ENCODE data around the gene LRP1. TPM values are rescaled to one million over a fixed set of nuclear protein-coding genes. Genes with fewer than 3 reads are reported as not detected.

Gene LRP1
- total RNA-seq, 1 experiment from 2014 or later, result 0.56 TPM

- no peaks in the 10 kb centered on the region for H3K36me3 ChIP-seq (ENCODE audit: insufficient read depth, low read length)
- H3K9ac ChIP-seq (ENCODE audit: low read length), result no peak overlapping the region
- H3K4me1 ChIP-seq (ENCODE audit: low read length), result no peaks in the 10 kb centered on the region
- no peak for DNase-seq
- no peak overlapping the region for H3K27ac ChIP-seq (ENCODE audit: low read length)
- H4K20me1 ChIP-seq (ENCODE audit: insufficient read depth, low read depth, low read length), result no peaks in the 10 kb centered on the region
- H3K9me3 ChIP-seq (ENCODE audit: low read length), result no peaks in the 10 kb centered on the region
- H2AFZ ChIP-seq (ENCODE audit: low read length), result no peak overlapping the region
- no peaks in the 10 kb centered on the region for H3K79me2 ChIP-seq (ENCODE audit: low read length)
- H3K4me3 ChIP-seq (ENCODE audit: low read length), result no peak overlapping the region
- H3K9me2 ChIP-seq (replicated peaks; ENCODE audit: insufficient read depth, low read length), result no peaks in the 10 kb centered on the region
- no peak overlapping the region for H3K4me2 ChIP-seq (ENCODE audit: low read depth, low read length, poor library complexity, severe bottlenecking)
- H3K27me3 ChIP-seq (ENCODE audit: low read length), result no peaks in the 10 kb centered on the region
These were observed 4.8 kb downstream of the LRP1 start for GRCh38 chr12:57133013-57133569.

DNA sequence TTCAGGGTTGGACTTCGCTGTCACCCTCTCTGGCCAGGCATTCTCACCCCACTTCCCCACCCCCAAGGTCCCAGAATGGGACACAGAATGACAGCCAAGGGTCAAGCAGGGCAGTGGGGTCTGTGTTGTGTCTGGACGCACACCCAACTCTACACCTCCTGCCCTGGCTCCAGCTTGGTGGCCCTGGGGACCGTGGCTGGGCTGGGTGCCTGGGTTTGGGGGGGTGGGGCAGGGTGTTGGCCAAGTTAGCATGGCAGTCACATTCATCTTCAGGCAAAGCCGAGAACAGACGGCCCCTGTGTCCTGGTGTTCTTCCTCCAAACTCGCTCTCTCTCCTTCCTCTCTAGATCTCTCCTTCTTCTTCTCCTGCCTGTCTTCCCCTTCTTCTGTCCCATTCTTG lies 5.6 kb downstream of the LRP1 start:
- no peaks in the 10 kb centered on the region for H3K36me3 ChIP-seq (ENCODE audit: insufficient read depth, low read length)
- H3K9me3 ChIP-seq (ENCODE audit: low read length), result no peaks in the 10 kb centered on the region
- H3K4me1 ChIP-seq (ENCODE audit: low read length), result no peaks in the 10 kb centered on the region
- no peak overlapping the region for H2AFZ ChIP-seq (ENCODE audit: low read length)
- no peak overlapping the region for H3K4me2 ChIP-seq (ENCODE audit: low read depth, low read length, poor library complexity, severe bottlenecking)
- H3K9me2 ChIP-seq (replicated peaks; ENCODE audit: insufficient read depth, low read length), result no peaks in the 10 kb centered on the region
- no peak overlapping the region for H3K27ac ChIP-seq (ENCODE audit: low read length)
- H3K9ac ChIP-seq (ENCODE audit: low read length), result no peak overlapping the region
- no peak for DNase-seq
- no peaks in the 10 kb centered on the region for H3K27me3 ChIP-seq (ENCODE audit: low read length)
- no peak overlapping the region for H3K4me3 ChIP-seq (ENCODE audit: low read length)
- H4K20me1 ChIP-seq (ENCODE audit: insufficient read depth, low read depth, low read length), result no peaks in the 10 kb centered on the region
- H3K79me2 ChIP-seq (ENCODE audit: low read length), result no peaks in the 10 kb centered on the region

- Histone ChIP-seq H3K36me3 (ENCODE audit: insufficient read depth, low read length) (no peaks in the 10 kb centered on the region), H4K20me1 (ENCODE audit: insufficient read depth, low read depth, low read length) (no peaks in the 10 kb centered on the region), H3K4me3 (ENCODE audit: low read length) (no peak overlapping the region), H3K27me3 (ENCODE audit: low read length) (no peaks in the 10 kb centered on the region), H3K79me2 (ENCODE audit: low read length) (no peaks in the 10 kb centered on the region), H3K9ac (ENCODE audit: low read length) (no peak overlapping the region), H2AFZ (ENCODE audit: low read length) (no peak overlapping the region), H3K9me2 (replicated peaks; ENCODE audit: insufficient read depth, low read length) (no peaks in the 10 kb centered on the region), H3K4me2 (ENCODE audit: low read depth, low read length, poor library complexity, severe bottlenecking) (no peak overlapping the region), H3K4me1 (ENCODE audit: low read length) (no peaks in the 10 kb centered on the region), H3K9me3 (ENCODE audit: low read length) (no peaks in the 10 kb centered on the region), H3K27ac (ENCODE audit: low read length) (no peak overlapping the region)
- no peak for DNase-seq
These were observed 6.7 kb downstream of the LRP1 start for GRCh38 chr12:57134949-57135348.

DNA sequence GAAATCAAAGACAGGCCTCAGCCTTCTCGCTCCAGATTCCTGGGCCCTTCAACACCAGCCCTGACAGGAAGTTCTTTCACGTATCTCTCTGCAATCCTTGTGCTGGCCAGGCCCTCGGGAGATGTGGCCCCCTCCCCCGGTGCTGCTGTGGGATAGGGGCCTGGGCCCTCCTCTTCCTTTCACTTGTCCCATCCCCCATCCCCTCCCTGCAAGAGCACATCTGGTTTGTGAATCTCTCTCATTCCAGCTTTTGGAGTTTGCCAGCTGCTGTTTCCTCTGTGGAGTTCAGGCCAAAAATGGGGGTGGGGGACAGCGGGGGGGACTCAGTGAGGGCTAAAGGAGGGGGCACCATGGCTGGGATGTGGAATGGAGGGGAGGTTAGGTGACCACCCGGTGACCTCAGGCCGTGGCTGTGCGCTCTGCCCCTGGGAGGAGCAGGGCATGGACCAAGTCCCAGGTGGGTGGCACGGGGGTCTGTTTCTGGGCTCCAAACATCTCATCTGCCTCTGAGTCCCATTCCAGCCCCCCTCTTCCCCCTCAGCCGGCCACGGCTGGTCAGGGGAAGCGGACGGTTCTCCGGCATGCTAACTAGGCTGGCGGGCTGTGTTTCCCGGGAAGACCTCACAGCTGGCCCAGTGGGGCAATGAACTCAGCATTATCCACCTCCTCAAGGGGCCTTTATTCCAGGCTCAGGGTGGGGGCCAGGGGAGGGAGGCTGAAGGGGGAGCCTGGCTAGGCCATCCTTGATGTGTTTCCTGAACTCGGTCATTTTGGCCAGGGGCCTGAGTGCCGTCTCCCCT lies 7.4 kb downstream of the LRP1 start:
- no peaks in the 10 kb centered on the region for H3K4me1 ChIP-seq (ENCODE audit: low read length)
- no peak overlapping the region for H3K9ac ChIP-seq (ENCODE audit: low read length)
- H3K4me3 ChIP-seq (ENCODE audit: low read length), result no peak overlapping the region
- H3K4me2 ChIP-seq (ENCODE audit: low read depth, low read length, poor library complexity, severe bottlenecking), result no peak overlapping the region
- DNase-seq, result no peak
- no peaks in the 10 kb centered on the region for H4K20me1 ChIP-seq (ENCODE audit: insufficient read depth, low read depth, low read length)
- H2AFZ ChIP-seq (ENCODE audit: low read length), result no peak overlapping the region
- H3K27ac ChIP-seq (ENCODE audit: low read length), result no peak overlapping the region
- H3K9me2 ChIP-seq (replicated peaks; ENCODE audit: insufficient read depth, low read length), result no peaks in the 10 kb centered on the region
- H3K79me2 ChIP-seq (ENCODE audit: low read length), result no peaks in the 10 kb centered on the region
- no peaks in the 10 kb centered on the region for H3K27me3 ChIP-seq (ENCODE audit: low read length)
- no peaks in the 10 kb centered on the region for H3K9me3 ChIP-seq (ENCODE audit: low read length)
- H3K36me3 ChIP-seq (ENCODE audit: insufficient read depth, low read length), result no peaks in the 10 kb centered on the region

- H3K4me1 ChIP-seq (ENCODE audit: low read length), result no peaks in the 10 kb centered on the region
- no peak overlapping the region for H3K4me3 ChIP-seq (ENCODE audit: low read length)
- no peaks in the 10 kb centered on the region for H4K20me1 ChIP-seq (ENCODE audit: insufficient read depth, low read depth, low read length)
- H3K9me3 ChIP-seq (ENCODE audit: low read length), result no peaks in the 10 kb centered on the region
- no peaks in the 10 kb centered on the region for H3K9me2 ChIP-seq (replicated peaks; ENCODE audit: insufficient read depth, low read length)
- H3K79me2 ChIP-seq (ENCODE audit: low read length), result no peaks in the 10 kb centered on the region
- no peak for DNase-seq
- no peak overlapping the region for H3K9ac ChIP-seq (ENCODE audit: low read length)
- H3K36me3 ChIP-seq (ENCODE audit: insufficient read depth, low read length), result no peaks in the 10 kb centered on the region
- H3K27ac ChIP-seq (ENCODE audit: low read length), result no peak overlapping the region
- no peaks in the 10 kb centered on the region for H3K27me3 ChIP-seq (ENCODE audit: low read length)
- no peak overlapping the region for H2AFZ ChIP-seq (ENCODE audit: low read length)
- H3K4me2 ChIP-seq (ENCODE audit: low read depth, low read length, poor library complexity, severe bottlenecking), result no peak overlapping the region
These were observed 10.4 kb downstream of the LRP1 start for GRCh38 chr12:57138526-57139272.

DNA sequence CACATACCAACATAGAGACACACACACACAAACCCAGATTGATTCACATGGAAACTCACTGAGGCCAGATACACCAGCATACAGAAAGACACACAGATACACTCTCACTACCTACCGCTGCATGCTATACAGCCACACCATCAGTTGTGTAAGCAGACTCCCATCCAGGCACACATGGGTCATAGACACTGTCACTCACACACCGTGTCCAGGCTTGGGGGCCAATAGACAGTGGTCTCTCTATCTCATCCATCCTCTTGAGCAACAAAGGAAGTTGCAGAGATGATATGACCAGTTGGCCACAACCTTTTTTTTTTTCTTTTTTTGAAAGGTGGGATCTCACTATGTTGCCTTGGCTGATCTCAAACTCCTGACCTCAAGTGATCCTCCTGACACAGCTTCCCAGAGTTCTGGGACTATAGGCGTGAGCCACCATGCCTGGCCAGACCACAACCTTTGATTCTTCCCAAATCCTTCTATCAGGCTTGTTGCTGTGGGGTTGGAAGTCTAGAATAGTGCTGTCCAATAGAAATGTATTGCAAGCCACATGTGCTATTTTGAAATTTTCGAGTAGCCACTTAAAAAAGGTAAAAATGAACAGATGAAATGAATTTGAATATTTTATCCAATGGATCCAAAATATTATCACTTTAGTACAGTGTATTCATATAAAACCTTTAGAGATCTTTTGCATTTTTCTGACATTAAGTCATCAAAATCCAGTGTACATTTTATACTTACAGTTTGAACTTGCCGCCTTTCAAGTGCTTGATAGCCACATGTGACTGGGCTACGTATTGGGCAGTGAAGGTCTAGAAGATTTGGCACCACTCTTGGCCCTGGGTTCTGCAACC lies 11.7 kb downstream of the LRP1 start:
- Histone ChIP-seq H3K27ac (ENCODE audit: low read length) (no peak overlapping the region), H3K79me2 (ENCODE audit: low read length) (no peaks in the 10 kb centered on the region), H3K4me1 (ENCODE audit: low read length) (no peaks in the 10 kb centered on the region), H3K4me2 (ENCODE audit: low read depth, low read length, poor library complexity, severe bottlenecking) (no peak overlapping the region), H3K27me3 (ENCODE audit: low read length) (no peaks in the 10 kb centered on the region), H3K9ac (ENCODE audit: low read length) (no peak overlapping the region), H3K9me3 (ENCODE audit: low read length) (no peaks in the 10 kb centered on the region), H3K36me3 (ENCODE audit: insufficient read depth, low read length) (no peaks in the 10 kb centered on the region), H2AFZ (ENCODE audit: low read length) (no peak overlapping the region), H3K9me2 (replicated peaks; ENCODE audit: insufficient read depth, low read length) (no peaks in the 10 kb centered on the region), H3K4me3 (ENCODE audit: low read length) (no peak overlapping the region), H4K20me1 (ENCODE audit: insufficient read depth, low read depth, low read length) (no peaks in the 10 kb centered on the region)
- DNase-seq, result no peak

- no peaks in the 10 kb centered on the region for H3K9me3 ChIP-seq (ENCODE audit: low read length)
- H3K4me1 ChIP-seq (ENCODE audit: low read length), result no peaks in the 10 kb centered on the region
- no peaks in the 10 kb centered on the region for H4K20me1 ChIP-seq (ENCODE audit: insufficient read depth, low read depth, low read length)
- H3K27ac ChIP-seq (ENCODE audit: low read length), result no peak overlapping the region
- H3K4me3 ChIP-seq (ENCODE audit: low read length), result no peak overlapping the region
- no peaks in the 10 kb centered on the region for H3K36me3 ChIP-seq (ENCODE audit: insufficient read depth, low read length)
- no peak overlapping the region for H3K9ac ChIP-seq (ENCODE audit: low read length)
- no peaks in the 10 kb centered on the region for H3K9me2 ChIP-seq (replicated peaks; ENCODE audit: insufficient read depth, low read length)
- no peak for DNase-seq
- H2AFZ ChIP-seq (ENCODE audit: low read length), result no peak overlapping the region
- H3K27me3 ChIP-seq (ENCODE audit: low read length), result no peaks in the 10 kb centered on the region
- no peak overlapping the region for H3K4me2 ChIP-seq (ENCODE audit: low read depth, low read length, poor library complexity, severe bottlenecking)
- H3K79me2 ChIP-seq (ENCODE audit: low read length), result no peaks in the 10 kb centered on the region
These were observed 13.0 kb downstream of the LRP1 start for GRCh38 chr12:57141249-57141648.

- H2AFZ ChIP-seq (ENCODE audit: low read length), result no peak overlapping the region
- DNase-seq, result no peak
- H3K4me1 ChIP-seq (ENCODE audit: low read length), result no peaks in the 10 kb centered on the region
- H3K4me2 ChIP-seq (ENCODE audit: low read depth, low read length, poor library complexity, severe bottlenecking), result no peak overlapping the region
- H4K20me1 ChIP-seq (ENCODE audit: insufficient read depth, low read depth, low read length), result no peaks in the 10 kb centered on the region
- no peaks in the 10 kb centered on the region for H3K9me3 ChIP-seq (ENCODE audit: low read length)
- H3K4me3 ChIP-seq (ENCODE audit: low read length), result no peak overlapping the region
- no peak overlapping the region for H3K9ac ChIP-seq (ENCODE audit: low read length)
- H3K27ac ChIP-seq (ENCODE audit: low read length), result no peak overlapping the region
- no peaks in the 10 kb centered on the region for H3K79me2 ChIP-seq (ENCODE audit: low read length)
- no peaks in the 10 kb centered on the region for H3K9me2 ChIP-seq (replicated peaks; ENCODE audit: insufficient read depth, low read length)
- H3K36me3 ChIP-seq (ENCODE audit: insufficient read depth, low read length), result no peaks in the 10 kb centered on the region
- no peaks in the 10 kb centered on the region for H3K27me3 ChIP-seq (ENCODE audit: low read length)
These were observed 13.8 kb downstream of the LRP1 start for GRCh38 chr12:57142121-57142520.
